DND-41 (cell line): ENCODE measurements around the gene PMP22.

ENCODE experiments used
- ATAC-seq: fragments of 200-7000 bp; cut with Tn5 transposase; 3 replicates; pipeline ENCODE4 v1.9.1; 2021; ENCODE audit warnings: low read depth; ENCODE audit not compliant: insufficient read depth
- DNase-seq: peaks from one replicate; pipeline ENCODE4 v3.0.0-alpha.2; 2020
- H2AFZ ChIP-seq: 2 replicates; pipeline ENCODE4 v1.6.0; 2012; ENCODE audit warnings: low read depth, low read length
- H3K27ac ChIP-seq: 2 replicates; pipeline ENCODE4 v1.5.1; 2012; ENCODE audit warnings: low read length, inconsistent platforms
- H3K27me3 ChIP-seq: fragments of 200-600 bp; sonication (generic); 2 replicates; pipeline ENCODE4 v1.6.0; 2012; ENCODE audit warnings: low read length, mild to moderate bottlenecking, inconsistent platforms; ENCODE audit not compliant: insufficient read depth, poor library complexity
- H3K36me3 ChIP-seq: 2 replicates; pipeline ENCODE4 v1.5.1; 2012; ENCODE audit warnings: low read length, inconsistent platforms; ENCODE audit not compliant: insufficient read depth
- H3K4me1 ChIP-seq: 2 replicates; pipeline ENCODE4 v1.5.1; 2012; ENCODE audit warnings: mild to moderate bottlenecking, low read length; ENCODE audit not compliant: insufficient read depth
- H3K4me2 ChIP-seq: 2 replicates; pipeline ENCODE4 v1.6.0; 2012; ENCODE audit warnings: mild to moderate bottlenecking, moderate library complexity, low read length, inconsistent platforms; ENCODE audit not compliant: insufficient read depth
- H3K4me3 ChIP-seq, 2 experiments: fragments of 200-600 bp in 1 of 2; shearing (Covaris generic) in 1 of 2; 2 replicates each; pipeline ENCODE4 v1.5.1; 2012 to 2016; ENCODE audit warnings: inconsistent platforms in 2 of 2, low read length in 2 of 2, mild to moderate bottlenecking in 2 of 2, low read depth in 1 of 2, moderate library complexity in 1 of 2
- H3K79me2 ChIP-seq: 2 replicates; pipeline ENCODE4 v1.6.0; 2012; ENCODE audit warnings: low read length, inconsistent platforms; ENCODE audit not compliant: insufficient read depth
- H3K9ac ChIP-seq: 2 replicates; pipeline ENCODE4 v1.6.0; 2012; ENCODE audit warnings: low read depth, mild to moderate bottlenecking, inconsistent platforms, low read length, moderate library complexity
- H3K9me3 ChIP-seq: 2 replicates; pipeline ENCODE4 v1.5.1; 2012; ENCODE audit warnings: low read length, moderate library complexity, mild to moderate bottlenecking, inconsistent platforms; ENCODE audit not compliant: insufficient read depth, severe bottlenecking
- H4K20me1 ChIP-seq: 2 replicates; pipeline ENCODE4 v1.6.0; 2012; ENCODE audit warnings: low read length; ENCODE audit not compliant: insufficient read depth
- CTCF ChIP-seq: IDR thresholded peaks from 2 replicates; pipeline ENCODE4 v1.5.1; 2012; ENCODE audit warnings: borderline replicate concordance, low read length, moderate library complexity, mild to moderate bottlenecking; ENCODE audit not compliant: poor library complexity, severe bottlenecking; ENCODE audit errors: extremely low read depth
- EZH2 ChIP-seq: IDR thresholded peaks from 3 replicates; pipeline ENCODE4 v1.6.1; 2012; ENCODE audit warnings: borderline replicate concordance, low read depth, mild to moderate bottlenecking, moderate library complexity, low read length, inconsistent platforms; ENCODE audit not compliant: severe bottlenecking

The PMP22 gene

DNA sequence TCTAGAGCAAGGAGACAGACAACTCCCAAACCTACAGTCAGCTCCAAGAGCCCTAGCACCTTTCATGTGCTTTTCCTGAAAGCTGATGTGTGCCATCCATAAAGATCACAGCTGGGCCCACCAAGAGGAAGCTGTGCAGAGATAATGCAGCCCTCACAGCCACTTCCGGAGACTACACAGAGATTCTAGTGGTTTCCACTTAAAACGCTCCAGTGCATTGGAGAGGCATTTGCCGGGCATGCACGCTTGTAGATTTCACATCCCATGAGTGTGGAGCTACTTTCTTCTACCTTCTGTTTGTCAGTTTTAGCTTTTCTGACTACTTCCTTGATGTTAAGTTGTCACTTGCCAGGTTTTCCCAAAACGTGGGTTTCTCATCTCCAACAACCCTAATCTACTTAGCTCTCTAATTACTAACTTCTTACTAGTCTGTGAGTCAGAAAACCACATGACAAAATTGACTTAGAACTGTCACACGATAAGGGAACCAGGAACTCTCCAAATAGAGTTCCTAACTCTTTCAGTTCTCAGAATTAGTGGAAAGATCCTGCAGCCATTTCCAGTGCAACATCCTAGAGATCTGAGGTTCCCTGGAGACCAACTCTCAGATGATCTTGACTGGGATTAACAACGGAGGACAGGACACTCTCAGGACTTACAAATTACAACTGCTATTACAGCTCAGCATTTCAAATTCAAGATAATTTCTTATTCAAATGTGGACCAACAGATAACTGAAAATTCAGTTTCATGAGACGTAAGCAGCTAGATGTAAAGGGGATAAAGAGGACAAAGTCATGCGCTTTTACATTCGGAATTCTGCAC lies 28.6 kb downstream of the PMP22 start:
- Histone ChIP-seq H3K4me1 (no peaks in the 10 kb centered on the region), H3K9me3 (no peaks in the 10 kb centered on the region), H2AFZ (no peak overlapping the region), H3K27me3 (peaks cover 3% of the 10 kb centered on the region), H4K20me1 (no peaks in the 10 kb centered on the region), H3K4me3 (no peak overlapping the region), H3K4me2 (no peak overlapping the region), H3K27ac (no peak overlapping the region), H3K79me2 (no peaks in the 10 kb centered on the region), H3K36me3 (no peaks in the 10 kb centered on the region), H3K9ac (no peak overlapping the region)
- ATAC-seq, result 0 out of 3 replicates have a peak, but pooled peaks have one; percentile 31
- DNase-seq, result no peak
- TF ChIP-seq EZH2, result no peak
- TF ChIP-seq CTCF, result no peak

DNA sequence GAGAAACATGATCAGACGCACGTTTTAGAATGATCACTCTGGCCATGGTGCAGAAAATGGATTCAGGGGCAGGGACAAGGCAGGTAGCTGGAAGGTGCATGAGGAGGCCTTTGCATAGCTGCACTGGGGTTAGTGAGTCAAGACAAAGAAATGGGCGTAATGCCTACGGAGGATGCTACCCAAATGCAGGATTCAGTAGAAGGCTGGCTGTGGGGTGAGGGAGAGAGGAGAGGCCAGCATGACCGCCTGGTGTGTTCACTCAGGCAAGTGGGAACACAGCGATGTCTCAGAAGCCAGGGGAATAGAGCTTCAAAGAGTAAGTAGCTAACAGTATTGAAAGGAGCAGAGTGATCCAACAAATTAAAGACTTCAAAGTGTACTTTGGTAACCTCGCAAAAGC lies 31.2 kb downstream of the PMP22 start:
- Histone ChIP-seq H3K4me2 (no peak overlapping the region), H2AFZ (no peak overlapping the region), H3K36me3 (no peaks in the 10 kb centered on the region), H3K4me3 (no peak overlapping the region), H3K4me1 (no peaks in the 10 kb centered on the region), H3K27ac (no peak overlapping the region), H3K9ac (no peak overlapping the region), H3K27me3 (no peaks in the 10 kb centered on the region), H3K79me2 (no peaks in the 10 kb centered on the region), H3K9me3 (no peaks in the 10 kb centered on the region), H4K20me1 (no peaks in the 10 kb centered on the region)
- no peak for DNase-seq
- no peak for ATAC-seq
- TF ChIP-seq CTCF (no peak), EZH2 (no peak)

DNA sequence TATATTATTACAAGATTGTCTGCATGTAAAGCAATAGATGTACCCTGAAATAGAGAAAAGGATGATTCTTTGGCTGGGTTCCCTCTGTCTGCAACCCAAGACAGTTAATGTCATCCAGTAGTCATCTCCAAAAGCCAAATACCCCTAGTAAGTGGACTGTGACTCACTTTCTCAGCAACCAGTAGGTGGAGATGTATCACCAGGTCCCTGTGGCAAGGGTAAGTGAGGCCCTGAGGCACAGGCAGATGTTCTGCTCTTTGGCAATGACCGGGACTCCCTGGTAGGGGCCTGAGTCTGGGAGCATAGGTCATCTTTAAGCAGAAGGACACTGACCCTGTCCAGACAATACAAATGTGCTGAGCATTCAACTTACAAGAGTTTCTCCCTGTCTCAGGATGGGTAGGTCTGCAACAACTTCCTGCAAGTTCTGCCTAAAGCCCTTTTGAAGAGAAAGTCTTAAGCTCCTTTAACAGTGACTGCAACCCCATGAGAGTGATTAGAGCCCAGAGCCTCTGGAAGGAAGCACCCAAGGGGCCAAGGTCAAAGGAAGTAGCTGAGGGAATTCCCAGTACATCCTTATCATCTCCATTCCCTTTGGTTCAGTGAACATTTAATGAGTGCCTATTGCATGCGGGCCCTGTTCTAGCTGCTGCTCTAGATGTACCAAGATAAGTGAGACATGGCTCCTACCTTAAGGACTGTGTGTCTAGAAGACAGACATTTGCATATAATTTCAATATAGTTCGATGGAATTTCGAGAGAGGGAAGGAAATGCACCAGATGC lies 31.9 kb downstream of the PMP22 start:
- H3K27ac ChIP-seq, result no peak overlapping the region
- H3K9ac ChIP-seq, result no peak overlapping the region
- TF ChIP-seq CTCF, result peak; percentile 47
- no peak for TF ChIP-seq EZH2
- DNase-seq, result no peak
- H2AFZ ChIP-seq, result no peak overlapping the region
- H3K79me2 ChIP-seq, result no peaks in the 10 kb centered on the region
- H3K4me1 ChIP-seq, result no peaks in the 10 kb centered on the region
- ATAC-seq, result peak; percentile 49; the same call in 1 of the 3 replicates
- no peaks in the 10 kb centered on the region for H3K36me3 ChIP-seq
- H4K20me1 ChIP-seq, result no peaks in the 10 kb centered on the region
- H3K27me3 ChIP-seq, result no peaks in the 10 kb centered on the region
- H3K4me3 ChIP-seq, result no peak overlapping the region
- no peak overlapping the region for H3K4me2 ChIP-seq
- no peaks in the 10 kb centered on the region for H3K9me3 ChIP-seq
